GM18870 (cell line): ENCODE results near the gene PECR.
"Not testable (repeated sequence)": the region's sequence is repeated elsewhere in the genome, so short reads cannot be mapped to it uniquely, and the experiment has no call there.

Experiments used
- ATAC-seq: cut with Tn5 transposase; IDR thresholded peaks from one replicate; pipeline ENCODE4 v1.9.1; 2021; ENCODE audit warnings: moderate library complexity; ENCODE audit not compliant: unreplicated experiment

PECR gene

GRCh38 chr2:216031960-216032689 is 49.5 kb downstream of the PECR start:
- peak; percentile 76 for ATAC-seq

DNA sequence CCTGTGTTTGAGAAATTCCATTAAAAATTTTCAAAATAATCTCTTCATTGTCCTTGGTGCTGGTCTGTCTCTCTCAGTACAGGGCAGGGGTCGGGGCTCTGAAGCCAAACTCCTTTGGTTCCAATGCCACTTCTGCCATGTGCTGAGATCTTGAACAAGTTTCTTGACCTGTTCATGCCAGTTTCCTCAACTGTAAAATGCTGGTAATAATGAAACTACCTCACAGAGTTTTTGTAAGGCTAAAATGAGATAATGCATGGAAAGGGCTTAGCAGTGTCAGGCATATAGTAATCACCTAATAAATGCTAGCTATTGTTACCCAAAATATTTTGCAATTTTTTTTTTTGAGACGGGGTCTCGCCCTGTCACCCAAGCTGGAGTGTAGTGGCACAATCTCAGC is 51.4 kb downstream of the PECR start:
- no peak for ATAC-seq

DNA sequence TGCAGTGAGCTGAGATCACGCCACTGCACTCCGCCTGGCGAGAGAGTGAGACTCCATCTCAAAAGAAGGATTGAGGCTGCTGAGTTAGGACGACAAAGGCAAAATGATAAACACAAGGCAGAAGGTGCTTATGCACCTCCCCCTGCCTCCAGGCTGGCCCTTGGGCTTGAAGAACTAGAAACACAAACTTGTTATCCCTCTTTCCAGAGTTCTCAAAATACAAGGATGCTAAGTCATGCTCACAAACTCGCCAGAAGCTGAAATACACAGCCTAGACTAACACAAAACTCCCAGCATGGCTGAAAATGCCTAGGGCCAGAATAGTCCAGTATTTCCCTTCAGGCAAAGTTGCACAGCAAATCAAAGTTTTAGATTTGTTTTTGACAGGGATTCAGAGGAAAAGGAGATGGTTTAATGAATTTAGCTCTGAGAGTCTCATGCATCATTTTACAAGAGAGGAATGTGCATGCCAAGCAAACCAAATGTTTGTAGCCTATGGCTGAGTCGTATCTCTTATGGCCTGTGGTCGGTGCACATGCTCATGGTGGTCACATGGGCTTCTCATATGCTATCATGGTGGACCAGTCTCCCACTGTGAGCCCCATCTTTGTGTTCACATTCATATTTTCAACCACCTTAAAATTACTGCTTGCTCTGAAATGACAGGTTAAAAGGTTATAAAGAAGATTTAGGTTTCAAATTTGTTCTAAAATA is 52.0 kb downstream of the PECR start:
- ATAC-seq, result no peak

- no peak for ATAC-seq
Observed at GRCh38 chr2:216024779-216025336, 56.8 kb downstream of the PECR start.

GRCh38 chr2:216023055-216023648 is 58.5 kb downstream of the PECR start:
- ATAC-seq, result peak; percentile 87

DNA sequence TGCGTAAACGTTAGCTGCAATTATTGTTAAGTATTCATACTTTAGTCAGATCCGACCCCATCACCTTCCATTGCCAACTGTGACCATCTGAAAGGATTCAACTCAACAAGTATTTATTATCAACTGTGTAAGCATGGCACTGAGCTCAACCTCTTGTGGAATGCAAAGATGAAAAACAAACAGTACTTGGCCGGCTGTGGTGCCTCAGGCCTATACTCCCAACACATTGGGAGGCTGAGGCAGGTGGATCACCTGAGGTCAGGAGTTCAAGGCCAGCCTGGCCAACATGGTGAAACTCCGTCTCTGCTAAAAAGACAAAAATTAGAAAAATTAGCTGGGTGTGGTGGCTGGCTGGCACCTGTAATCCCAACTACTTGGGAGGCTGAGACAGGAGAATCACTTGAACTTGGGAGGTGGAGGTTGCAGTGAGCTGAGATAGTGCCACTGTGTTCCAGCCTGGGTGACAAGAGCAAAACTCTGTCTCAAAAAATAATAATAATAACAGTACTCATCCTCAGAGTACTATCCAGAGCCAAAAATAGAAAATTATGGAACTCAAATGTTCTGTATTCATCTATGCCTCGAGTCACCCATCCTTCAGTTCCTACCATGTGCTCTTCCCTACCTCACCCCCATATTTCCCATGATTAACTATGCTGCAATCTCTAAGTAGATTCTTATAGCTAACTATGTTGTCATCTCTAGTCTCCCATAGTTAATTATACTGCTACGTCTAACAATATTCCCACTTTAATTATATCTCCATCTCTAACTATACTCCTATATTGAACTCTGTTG is 59.6 kb downstream of the PECR start:
- ATAC-seq, result no peak

DNA sequence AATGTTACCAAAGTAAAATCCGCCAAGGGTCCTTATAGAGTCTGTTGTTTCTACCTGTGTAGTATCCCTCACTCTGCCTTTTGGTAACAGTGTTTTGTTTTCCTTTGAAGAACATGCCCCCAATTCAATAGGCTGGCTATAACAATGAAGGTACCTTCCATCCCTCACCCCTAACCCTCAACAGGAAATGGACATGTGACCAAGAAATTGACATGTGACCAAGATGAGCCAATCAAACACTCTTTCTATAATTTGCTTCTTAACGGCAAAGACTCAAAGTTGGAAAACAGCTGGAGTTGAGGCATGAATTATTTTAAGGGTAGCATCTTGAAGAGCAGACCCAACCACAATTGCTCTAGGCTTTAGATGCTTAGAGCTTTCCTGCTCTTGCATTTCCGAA is 62.9 kb downstream of the PECR start:
- ATAC-seq, result no peak

- ATAC-seq, result peak; percentile 32
Observed at GRCh38 chr2:216017365-216017764, 64.2 kb downstream of the PECR start.

GRCh38 chr2:216016581-216016980 is 65.0 kb downstream of the PECR start:
- ATAC-seq, result no peak

- peak; percentile 89 for ATAC-seq
Observed at GRCh38 chr2:216015722-216016464, 65.7 kb downstream of the PECR start.

DNA sequence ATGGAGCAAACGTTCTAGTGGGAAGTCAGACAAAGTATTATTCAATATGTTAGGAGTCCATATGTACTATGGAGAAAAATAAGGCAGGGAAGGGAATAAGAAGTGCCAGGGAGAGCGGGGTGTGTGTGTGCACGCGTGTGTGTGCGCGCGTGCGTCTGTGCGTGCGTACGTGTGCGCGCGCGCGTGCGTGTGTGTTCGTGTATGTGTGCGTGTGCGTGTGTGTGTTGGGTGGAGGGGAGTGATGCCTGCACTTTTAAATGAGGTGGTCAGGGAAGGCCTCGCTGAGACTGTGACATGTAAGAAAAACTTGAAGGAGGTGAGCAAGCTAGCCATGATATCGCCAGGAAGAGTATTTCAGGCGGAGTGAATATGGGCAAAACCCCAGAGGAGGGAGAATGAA is 66.6 kb downstream of the PECR start:
- no peak for ATAC-seq

DNA sequence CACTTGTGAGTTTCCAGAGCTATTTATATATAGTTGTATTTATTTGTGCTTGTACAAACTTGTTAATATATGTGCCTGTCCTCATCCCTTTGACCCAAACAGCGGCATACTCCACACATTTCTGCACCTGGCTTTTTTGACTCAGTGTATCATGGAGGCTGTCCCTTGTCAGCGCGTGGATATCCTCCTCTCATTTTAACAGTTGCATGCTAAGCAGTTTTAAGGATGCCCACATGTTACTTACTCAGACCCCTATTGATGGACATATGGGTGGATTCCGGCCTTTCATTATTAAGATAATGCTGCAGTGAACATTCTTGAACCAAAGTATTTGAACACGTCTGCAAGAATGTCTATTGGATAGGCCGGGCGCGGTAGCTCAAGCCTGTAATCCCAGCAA is 67.6 kb downstream of the PECR start:
- ATAC-seq, result no peak

DNA sequence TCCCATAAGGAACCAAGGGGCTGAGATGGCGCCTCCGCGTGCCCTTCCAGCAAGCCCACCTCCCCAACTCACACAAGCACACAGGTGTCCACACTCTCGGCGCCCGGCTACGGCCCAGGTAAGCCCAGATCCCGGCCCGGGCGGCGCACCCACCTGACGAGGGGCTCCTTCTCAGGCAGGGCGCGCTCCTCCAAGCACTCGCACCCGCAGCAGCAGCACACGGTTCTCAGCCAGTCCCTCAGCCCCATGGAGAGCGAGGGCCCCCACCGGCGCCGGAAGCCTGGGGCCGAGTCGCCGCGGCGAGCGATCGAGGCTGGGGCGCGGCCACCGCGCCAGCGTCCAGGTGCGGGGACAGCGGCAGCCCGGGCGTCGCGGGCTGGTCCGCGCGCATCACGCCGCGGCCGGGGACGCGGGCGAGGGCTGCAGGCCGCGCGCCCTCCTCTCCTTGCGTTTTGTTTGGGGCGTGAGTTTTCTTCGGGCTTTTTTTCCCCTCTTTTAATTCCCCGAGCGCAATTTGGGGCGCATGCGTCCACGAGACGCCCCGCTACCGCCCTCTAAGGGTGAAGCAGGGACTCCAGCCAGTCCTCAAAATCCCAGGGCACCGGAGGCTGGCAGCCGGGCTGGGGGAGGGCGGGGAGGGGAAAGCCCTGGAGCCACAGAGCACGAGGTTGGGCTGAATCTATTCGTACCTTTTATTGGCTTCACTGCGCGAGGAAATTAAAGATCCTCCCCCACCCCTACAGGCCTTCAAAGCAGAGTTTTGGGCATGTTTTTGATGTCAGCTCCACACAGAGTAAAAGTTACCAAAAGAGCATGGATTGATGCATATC is 68.3 kb downstream of the PECR start, which contains the start of gene MREG:
Gene MREG, minus strand, starts transcription at position 472 of the 830 bp plus-strand sequence. Its CDS starts 224 bp downstream, at position 248.
- peak; percentile 28 for ATAC-seq

DNA sequence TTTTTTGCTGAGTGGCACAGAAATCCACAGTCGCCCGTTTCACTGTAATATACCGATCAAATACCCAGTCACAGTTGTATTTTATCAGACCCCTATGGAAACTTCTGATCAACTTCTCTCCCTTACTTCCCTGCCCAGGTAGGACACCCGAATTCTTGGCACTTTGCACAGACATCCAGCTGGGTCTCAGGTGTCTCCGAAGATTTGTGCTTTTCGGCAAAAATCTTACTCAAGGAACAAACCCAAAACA is 68.9 kb downstream of the PECR start:
- no peak for ATAC-seq

- no peak for ATAC-seq
Observed at GRCh38 chr2:216012133-216012829, 69.3 kb downstream of the PECR start.

GRCh38 chr2:216009215-216009614 is 72.4 kb downstream of the PECR start:
- ATAC-seq, result not testable (repeated sequence)

GRCh38 chr2:216008387-216008786 is 73.2 kb downstream of the PECR start:
- no peak for ATAC-seq

- peak; percentile 41 for ATAC-seq
Observed at GRCh38 chr2:216006164-216006663, 75.4 kb downstream of the PECR start.
